SU-DHL-6 (cell line): ENCODE results near the gene NPDC1.

Experiments used
- EZH2phosphoT487 ChIP-seq: fragments of 200-600 bp; sonication (generic), shearing (Covaris generic); conservative IDR thresholded peaks from 2 replicates; pipeline ENCODE4 v1.6.1; 2018; ENCODE audit warnings: mild to moderate bottlenecking, antibody characterized with exemption, low read length, moderate library complexity, mixed read lengths
- TF ChIP-seq, protein P1 (sequence below): fragments of 200-600 bp; sonication (generic); IDR thresholded peaks from one replicate; pipeline ENCODE4 v1.5.1; 2017; ENCODE audit warnings: antibody characterized with exemption, mild to moderate bottlenecking, low read length, moderate library complexity; ENCODE audit not compliant: insufficient read depth, poor library complexity, severe bottlenecking

DNA sequence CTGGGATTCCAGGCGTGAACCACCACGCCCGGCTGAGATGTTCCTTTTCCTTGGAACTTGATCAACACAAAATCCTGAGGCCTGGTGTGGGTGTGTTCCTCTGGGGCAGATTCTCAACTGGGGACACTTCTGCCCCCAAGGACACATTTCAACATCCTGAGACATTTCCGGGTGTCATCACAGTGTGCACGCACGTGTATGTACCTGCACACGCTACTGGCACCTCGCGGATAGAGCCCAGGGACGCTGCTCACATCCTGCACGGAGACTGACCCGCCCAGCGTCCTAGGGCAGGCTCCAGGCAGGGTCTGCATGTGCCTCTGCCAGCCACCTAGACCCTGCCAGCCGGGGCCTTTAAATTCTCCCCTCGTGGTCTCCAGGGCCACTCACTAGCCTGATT, 16.4 kb upstream of the NPDC1 start:
- TF ChIP-seq, protein P1, sequence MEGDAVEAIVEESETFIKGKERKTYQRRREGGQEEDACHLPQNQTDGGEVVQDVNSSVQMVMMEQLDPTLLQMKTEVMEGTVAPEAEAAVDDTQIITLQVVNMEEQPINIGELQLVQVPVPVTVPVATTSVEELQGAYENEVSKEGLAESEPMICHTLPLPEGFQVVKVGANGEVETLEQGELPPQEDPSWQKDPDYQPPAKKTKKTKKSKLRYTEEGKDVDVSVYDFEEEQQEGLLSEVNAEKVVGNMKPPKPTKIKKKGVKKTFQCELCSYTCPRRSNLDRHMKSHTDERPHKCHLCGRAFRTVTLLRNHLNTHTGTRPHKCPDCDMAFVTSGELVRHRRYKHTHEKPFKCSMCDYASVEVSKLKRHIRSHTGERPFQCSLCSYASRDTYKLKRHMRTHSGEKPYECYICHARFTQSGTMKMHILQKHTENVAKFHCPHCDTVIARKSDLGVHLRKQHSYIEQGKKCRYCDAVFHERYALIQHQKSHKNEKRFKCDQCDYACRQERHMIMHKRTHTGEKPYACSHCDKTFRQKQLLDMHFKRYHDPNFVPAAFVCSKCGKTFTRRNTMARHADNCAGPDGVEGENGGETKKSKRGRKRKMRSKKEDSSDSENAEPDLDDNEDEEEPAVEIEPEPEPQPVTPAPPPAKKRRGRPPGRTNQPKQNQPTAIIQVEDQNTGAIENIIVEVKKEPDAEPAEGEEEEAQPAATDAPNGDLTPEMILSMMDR = no peak
- TF ChIP-seq EZH2phosphoT487 = no peak
